HG03175 (cell line): ENCODE measurements around the gene ZNF438.
"Not testable (repeated sequence)": the region's sequence is repeated elsewhere in the genome, so short reads cannot be mapped to it uniquely, and the experiment has no call there.

Source experiments
- ATAC-seq: cut with Tn5 transposase; IDR thresholded peaks from one replicate; pipeline ENCODE4 v1.9.1; 2021; ENCODE audit warnings: mild to moderate bottlenecking, moderate library complexity; ENCODE audit not compliant: unreplicated experiment

The ZNF438 gene

GRCh38 chr10:30949218-30949617, 82.4 kb downstream of the ZNF438 start:
- ATAC-seq, result not testable (repeated sequence)

DNA sequence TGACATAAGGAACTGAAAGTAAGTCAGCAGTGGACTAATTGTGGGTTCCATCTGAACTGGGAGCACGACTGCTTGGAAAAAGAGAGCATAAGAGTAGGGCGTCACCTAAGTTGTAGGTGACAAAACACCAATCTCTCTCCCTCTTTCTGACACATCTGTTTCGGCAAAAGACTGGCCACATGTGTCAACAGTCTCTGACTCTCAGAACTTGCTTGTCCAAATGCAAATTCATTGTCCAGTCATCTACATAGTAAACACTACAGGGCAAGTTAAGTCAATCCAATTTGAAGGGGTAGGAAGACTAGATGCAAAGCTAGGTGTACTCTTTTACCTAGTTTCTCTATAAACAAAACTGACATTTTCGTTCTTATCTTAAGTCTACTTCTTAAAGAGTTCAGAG, 87.7 kb downstream of the ZNF438 start:
- ATAC-seq, result no peak

GRCh38 chr10:30943451-30943850, 88.2 kb downstream of the ZNF438 start:
- no peak for ATAC-seq

GRCh38 chr10:30940256-30940655, 91.4 kb downstream of the ZNF438 start:
- ATAC-seq, result no peak

DNA sequence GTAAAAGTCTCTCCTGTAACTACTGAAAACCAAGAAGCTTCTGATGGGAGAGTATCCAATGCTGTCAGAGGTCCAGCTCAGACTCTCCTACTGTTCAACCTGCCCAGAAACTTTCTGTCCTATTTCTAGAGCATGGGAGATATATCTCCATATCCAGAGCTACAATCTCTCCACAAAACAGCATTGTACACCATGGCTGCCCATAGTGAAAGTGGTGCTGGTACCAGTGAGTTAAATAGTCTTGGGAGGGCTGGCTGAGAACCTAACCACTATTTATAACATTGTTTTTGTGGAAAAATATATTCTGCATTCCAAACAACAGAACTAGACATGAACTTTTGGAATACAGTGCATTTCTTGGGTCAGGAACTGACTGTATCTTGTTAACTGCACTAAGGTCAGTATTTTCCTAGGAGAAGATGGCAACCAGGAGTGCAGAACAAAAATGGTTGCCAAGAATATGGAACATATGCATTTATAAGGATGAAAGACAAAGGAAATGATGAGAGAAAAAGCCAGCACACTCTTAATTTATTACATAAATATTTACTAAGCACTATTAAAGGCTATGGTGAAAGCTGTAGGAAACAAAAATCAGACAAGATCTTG, 91.9 kb downstream of the ZNF438 start:
- ATAC-seq, result no peak

- ATAC-seq, result no peak
Measured at GRCh38 chr10:30935078-30935477, 96.6 kb downstream of the ZNF438 start.

GRCh38 chr10:30931094-30931493, 100.6 kb downstream of the ZNF438 start:
- no peak for ATAC-seq

- ATAC-seq, result no peak
Measured at GRCh38 chr10:30929901-30930520, 101.7 kb downstream of the ZNF438 start.

- ATAC-seq, result not testable (repeated sequence)
Measured at GRCh38 chr10:30929311-30929729, 102.3 kb downstream of the ZNF438 start.

DNA sequence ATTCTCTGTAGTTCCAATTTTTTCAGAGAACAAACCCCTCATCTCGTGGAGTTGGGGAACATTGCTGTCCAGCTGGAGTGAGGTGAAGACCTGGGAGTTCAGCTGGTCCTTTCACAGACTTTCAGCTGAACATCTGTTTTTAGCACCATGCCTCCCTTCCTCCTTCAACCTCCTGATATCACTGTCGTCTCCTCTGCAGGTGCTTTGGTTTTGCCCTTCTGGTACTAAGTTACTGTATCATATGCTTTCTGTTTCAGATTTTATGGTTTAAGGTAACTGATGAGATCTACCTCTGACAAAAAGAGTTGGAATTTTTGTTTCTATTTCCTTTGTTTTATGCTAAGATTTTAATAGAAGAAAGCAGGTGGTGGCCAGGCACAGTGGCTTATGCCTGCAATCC, 102.9 kb downstream of the ZNF438 start:
- peak; percentile 67 for ATAC-seq

GRCh38 chr10:30918651-30919050, 113.0 kb downstream of the ZNF438 start:
- no peak for ATAC-seq

DNA sequence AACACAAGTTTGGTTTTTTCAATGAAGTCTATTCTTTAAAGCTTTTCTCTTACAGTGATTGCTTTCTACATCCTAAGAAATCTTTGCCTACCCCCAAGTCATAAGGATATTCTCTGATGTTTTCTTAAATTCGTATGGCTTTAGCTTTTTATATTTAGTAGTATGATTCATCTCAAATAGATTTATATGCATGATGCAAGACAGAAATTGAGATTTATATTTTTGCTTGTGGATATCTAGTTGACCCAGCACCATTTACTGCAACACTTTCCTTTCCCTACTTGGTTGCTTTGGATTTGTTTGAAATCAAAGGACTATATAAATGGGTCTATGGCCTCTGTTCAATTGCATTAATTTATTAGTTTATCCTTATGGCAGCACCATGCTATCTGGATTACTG, 113.9 kb downstream of the ZNF438 start:
- no peak for ATAC-seq

DNA sequence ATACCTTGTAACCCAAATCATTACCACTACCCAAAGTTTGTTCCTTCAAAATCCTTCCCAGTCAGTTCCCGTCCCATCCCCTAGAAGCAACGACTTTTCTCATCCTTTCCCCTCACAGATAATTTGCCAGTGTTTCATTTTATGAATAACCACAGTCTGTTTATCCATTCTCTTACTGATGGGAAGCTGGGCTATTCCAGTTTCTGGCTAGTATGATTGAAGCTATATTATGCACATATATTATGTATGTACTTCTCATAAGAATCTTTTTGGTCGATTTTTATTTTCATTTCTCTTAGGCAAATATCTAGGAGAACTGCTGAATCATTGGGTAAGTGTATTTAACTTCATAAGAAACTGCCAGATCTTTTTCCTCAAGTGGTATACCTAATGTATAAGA, 114.6 kb downstream of the ZNF438 start:
- no peak for ATAC-seq

GRCh38 chr10:30915146-30915545, 116.5 kb downstream of the ZNF438 start:
- ATAC-seq, result no peak

DNA sequence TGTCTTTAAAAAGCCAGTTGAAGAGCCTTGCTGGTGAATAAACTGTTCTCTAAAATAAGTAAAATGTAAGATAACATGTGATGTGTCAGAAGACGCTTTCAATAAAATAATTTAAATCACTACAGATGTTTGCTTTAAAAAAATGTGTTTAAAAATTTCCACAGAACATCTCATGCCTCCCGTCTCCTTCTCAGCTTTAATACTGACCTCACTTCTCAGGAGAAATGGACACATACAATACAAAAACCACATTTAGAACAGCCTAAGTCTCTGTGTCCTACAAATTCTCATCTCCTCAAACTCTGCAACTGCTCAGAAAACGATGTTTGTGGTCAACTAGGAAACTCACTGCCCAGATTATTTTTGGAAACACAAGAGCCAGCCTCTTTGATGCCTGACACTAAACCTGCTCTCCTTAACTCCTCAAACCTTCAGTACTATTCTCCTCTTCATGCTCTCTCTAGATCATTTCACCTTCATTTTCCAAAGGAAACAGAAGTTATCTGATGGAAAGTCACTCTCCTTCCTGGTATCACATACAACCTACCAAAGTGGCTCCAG, 120.3 kb downstream of the ZNF438 start:
- ATAC-seq, result no peak

- ATAC-seq, result no peak
Measured at GRCh38 chr10:30903397-30904138, 128.1 kb downstream of the ZNF438 start.

- ATAC-seq, result no peak
Measured at GRCh38 chr10:30902621-30903396, 128.9 kb downstream of the ZNF438 start.

GRCh38 chr10:30901487-30901886, 130.2 kb downstream of the ZNF438 start:
- not testable (repeated sequence) for ATAC-seq

DNA sequence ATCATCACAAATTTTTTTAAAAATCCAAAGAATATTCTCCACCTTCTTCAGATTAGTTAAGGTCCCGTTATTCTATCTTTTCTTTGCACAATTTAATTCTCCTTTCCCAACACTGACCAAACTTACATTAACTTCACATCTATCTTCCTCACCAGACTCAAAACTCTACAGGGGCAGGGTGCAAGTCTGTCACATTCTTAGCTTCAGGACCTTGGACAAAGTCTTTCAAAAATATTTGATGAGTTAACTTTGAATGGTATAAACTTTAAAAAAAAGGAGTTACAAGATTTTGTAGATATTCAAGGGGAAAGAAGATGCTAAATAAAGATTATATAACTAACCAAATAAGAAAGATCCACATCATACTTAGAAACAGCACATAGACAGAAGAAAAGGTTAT, 132.7 kb downstream of the ZNF438 start:
- ATAC-seq, result no peak

- ATAC-seq, result no peak
Measured at GRCh38 chr10:30897547-30897946, 134.1 kb downstream of the ZNF438 start.

- no peak for ATAC-seq
Measured at GRCh38 chr10:30897048-30897447, 134.6 kb downstream of the ZNF438 start.
